D721Med (cell line): Measurements from ENCODE around the gene PLSCR3.

Experiments used
- DNase-seq: peaks from one replicate; pipeline ENCODE4 v3.0.0; 2011; ENCODE audit warnings: low spot score; ENCODE audit not compliant: insufficient read length
- FAIRE-seq: peaks from 2 replicates; lab custom pipeline; 2011; peaks lifted over from hg19 to GRCh38; lab: Jason Lieb, UNC
- CTCF ChIP-seq: IDR thresholded peaks from 2 replicates; pipeline ENCODE4 v1.5.1; 2012; ENCODE audit warnings: mild to moderate bottlenecking, control low read depth; ENCODE audit not compliant: insufficient read depth; ENCODE audit errors: missing control alignments

The PLSCR3 gene

GRCh38 chr17:7417056-7417655 lies 22.8 kb upstream of the PLSCR3 start:
- FAIRE-seq (no peak), DNase-seq (no peak)
- TF ChIP-seq CTCF, result no peak

GRCh38 chr17:7416323-7416722 lies 22.0 kb upstream of the PLSCR3 start:
- FAIRE-seq (no peak), DNase-seq (no peak)
- no peak for TF ChIP-seq CTCF

GRCh38 chr17:7415784-7416183 lies 21.5 kb upstream of the PLSCR3 start:
- no peak for FAIRE-seq
- DNase-seq, result no peak
- no peak for TF ChIP-seq CTCF

- DNase-seq, result no peak
- no peak for TF ChIP-seq CTCF
- no peak for FAIRE-seq
These were observed 20.5 kb upstream of the PLSCR3 start for GRCh38 chr17:7414837-7415236.

GRCh38 chr17:7413346-7413985 lies 19.1 kb upstream of the PLSCR3 start:
- FAIRE-seq, result no peak
- no peak for TF ChIP-seq CTCF
- DNase-seq, result no peak

- FAIRE-seq (no peak), DNase-seq (no peak)
- TF ChIP-seq CTCF, result no peak
These were observed 17.1 kb upstream of the PLSCR3 start for GRCh38 chr17:7411427-7411750.
